ENCODE results near the gene TRDN. TPM values are rescaled to one million over a fixed set of nuclear protein-coding genes. Genes with fewer than 3 reads are reported as not detected.
"Not testable (repeated sequence)": the region's sequence is repeated elsewhere in the genome, so short reads cannot be mapped to it uniquely, and the experiment has no call there.

The TRDN gene
- total RNA-seq, 3 donors from 2014 or later (not counting 1 experiment from before 2014, with no cell fraction given), result not detected

DNA sequence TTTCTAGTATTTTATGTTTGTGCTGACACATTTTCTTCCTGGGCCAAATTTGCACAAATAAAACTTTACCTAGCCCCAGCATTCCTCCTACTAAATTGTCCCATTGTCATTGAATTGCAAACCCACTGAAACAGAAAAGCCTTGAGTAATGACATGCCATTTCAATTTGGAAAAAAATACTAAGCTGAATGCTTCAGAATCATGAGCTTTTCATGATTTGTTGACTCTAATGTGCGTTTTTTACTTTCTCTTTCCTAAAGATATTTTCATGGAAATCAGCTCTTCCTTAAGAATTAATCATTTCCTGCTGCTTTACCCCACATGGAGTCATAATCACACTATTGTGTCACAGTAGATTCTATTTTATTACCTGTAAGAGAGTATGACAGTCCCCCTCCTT is 47.4 kb downstream of the TRDN start:
- 50% methylated on average over 1 of the region's 1 CpG for WGBS (ENCODE audit: insufficient coverage)
- ATAC-seq (no peak), DNase-seq (no peak)
- Mint-ChIP-seq H3K9me3 (peaks cover 11 to 19% of the 10 kb centered on the region in 2 donors), H3K27ac (no peak overlapping the region), H3K27me3 (ENCODE audit: low read depth in 2 of 2) (no peaks in the 10 kb centered on the region), H3K4me3 (no peak overlapping the region), H3K4me1 (no peaks in the 10 kb centered on the region), H3K36me3 (no peaks in the 10 kb centered on the region)
- Histone ChIP-seq H3K27ac (ENCODE audit: low read length) (no peak overlapping the region), H3K4me1 (ENCODE audit: control insufficient read depth, insufficient read depth, low read length) (no peaks in the 10 kb centered on the region), H3K27me3 (ENCODE audit: control insufficient read depth, insufficient read depth, low read length) (no peaks in the 10 kb centered on the region), H3K9me3 (ENCODE audit: control insufficient read depth, insufficient read depth, low read length) (no peaks in the 10 kb centered on the region), H3K4me3 (ENCODE audit: low read length) (no peak overlapping the region), H3K36me3 (ENCODE audit: control insufficient read depth, insufficient read depth, low read length) (no peaks in the 10 kb centered on the region)
- no peak for TF ChIP-seq CTCF (IDR thresholded peaks at IDR 0.05)
- intact Hi-C loops (cut with micrococcal nuclease), result no loop called here

- Mint-ChIP-seq H3K27me3 (ENCODE audit: low read depth in 2 of 2) (no peaks in the 10 kb centered on the region), H3K36me3 (no peaks in the 10 kb centered on the region), H3K27ac (no peak overlapping the region), H3K4me3 (no peak overlapping the region), H3K9me3 (peaks cover 15 to 26% of the 10 kb centered on the region in 2 donors), H3K4me1 (no peaks in the 10 kb centered on the region)
- intact Hi-C loops (cut with micrococcal nuclease), result no loop called here
- DNase-seq (no peak), ATAC-seq (no peak)
- no peak for TF ChIP-seq CTCF (IDR thresholded peaks at IDR 0.05)
- no peak overlapping the region for H3K4me3 ChIP-seq (ENCODE audit: low read length)
- H3K9me3 ChIP-seq (ENCODE audit: control insufficient read depth, insufficient read depth, low read length), result no peaks in the 10 kb centered on the region
- no peaks in the 10 kb centered on the region for H3K36me3 ChIP-seq (ENCODE audit: control insufficient read depth, insufficient read depth, low read length)
- H3K27ac ChIP-seq (ENCODE audit: low read length), result no peak overlapping the region
- WGBS (ENCODE audit: insufficient coverage), result 67% methylated on average over 1 of the region's 1 CpG
- no peaks in the 10 kb centered on the region for H3K4me1 ChIP-seq (ENCODE audit: control insufficient read depth, insufficient read depth, low read length)
- H3K27me3 ChIP-seq (ENCODE audit: control insufficient read depth, insufficient read depth, low read length), result no peaks in the 10 kb centered on the region
Measured at GRCh38 chr6:123588546-123588895, 48.2 kb downstream of the TRDN start.

DNA sequence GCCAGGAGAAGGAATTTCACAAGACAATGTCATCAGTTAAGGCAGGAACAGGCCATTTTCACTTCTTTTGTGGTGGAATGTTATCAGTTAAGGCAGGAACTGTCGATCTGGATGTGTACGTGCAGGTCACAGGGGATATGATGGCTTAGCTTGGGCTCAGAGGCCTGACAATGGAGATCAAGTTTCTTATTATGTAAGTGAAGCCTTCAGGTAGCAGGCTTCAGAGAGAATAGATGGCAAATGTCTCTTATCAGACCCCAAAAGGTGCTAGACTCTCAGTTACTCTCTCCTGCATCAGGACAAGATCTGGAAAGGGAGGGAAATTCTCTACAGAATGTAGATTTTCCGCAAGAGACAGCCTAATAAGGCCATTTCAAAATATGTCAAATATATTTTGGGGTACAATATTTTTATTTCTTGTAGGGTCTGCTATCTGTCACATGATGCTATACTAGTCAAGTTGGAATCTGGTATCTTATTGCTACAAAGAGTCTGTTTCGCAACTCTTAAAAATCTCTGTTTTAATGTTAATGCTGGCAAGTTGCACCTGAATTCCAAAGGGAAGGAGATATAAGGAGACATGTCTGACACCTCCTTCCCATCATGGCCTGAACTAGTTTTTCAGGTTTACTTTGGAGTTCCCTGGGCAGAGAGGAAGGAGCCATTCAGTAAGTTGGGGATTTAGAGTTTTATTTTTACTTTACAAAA is 48.8 kb downstream of the TRDN start:
- ATAC-seq (no peak), DNase-seq (no peak)
- no peaks in the 10 kb centered on the region for H3K9me3 ChIP-seq (ENCODE audit: control insufficient read depth, insufficient read depth, low read length)
- H3K4me3 Mint-ChIP-seq, result no peak overlapping the region
- intact Hi-C loops (cut with micrococcal nuclease), result no loop called here
- no peaks in the 10 kb centered on the region for H3K36me3 ChIP-seq (ENCODE audit: control insufficient read depth, insufficient read depth, low read length)
- H3K4me3 ChIP-seq (ENCODE audit: low read length), result no peak overlapping the region
- WGBS (ENCODE audit: insufficient coverage), result 88% methylated on average over 4 of the region's 4 CpGs
- no peaks in the 10 kb centered on the region for H3K27me3 Mint-ChIP-seq (ENCODE audit: low read depth in 2 of 2)
- H3K27ac Mint-ChIP-seq, result no peak overlapping the region
- peaks cover 15 to 28% of the 10 kb centered on the region in 2 donors for H3K9me3 Mint-ChIP-seq
- H3K27me3 ChIP-seq (ENCODE audit: control insufficient read depth, insufficient read depth, low read length), result no peaks in the 10 kb centered on the region
- no peaks in the 10 kb centered on the region for H3K4me1 ChIP-seq (ENCODE audit: control insufficient read depth, insufficient read depth, low read length)
- no peaks in the 10 kb centered on the region for H3K4me1 Mint-ChIP-seq
- H3K36me3 Mint-ChIP-seq, result no peaks in the 10 kb centered on the region
- no peak overlapping the region for H3K27ac ChIP-seq (ENCODE audit: low read length)
- no peak for TF ChIP-seq CTCF (IDR thresholded peaks at IDR 0.05)

GRCh38 chr6:123587407-123587806 is 49.3 kb downstream of the TRDN start:
- DNase-seq; H3K4me3 ChIP-seq (ENCODE audit: low read length); H3K27ac ChIP-seq (ENCODE audit: low read length); H3K36me3 ChIP-seq (ENCODE audit: control insufficient read depth, insufficient read depth, low read length); H3K27ac Mint-ChIP-seq; H3K4me3 Mint-ChIP-seq; H3K9me3 ChIP-seq (ENCODE audit: control insufficient read depth, insufficient read depth, low read length); H3K27me3 ChIP-seq (ENCODE audit: control insufficient read depth, insufficient read depth, low read length); H3K27me3 Mint-ChIP-seq (ENCODE audit: low read depth in 2 of 2); intact Hi-C loops (cut with micrococcal nuclease); H3K4me1 ChIP-seq (ENCODE audit: control insufficient read depth, insufficient read depth, low read length); H3K36me3 Mint-ChIP-seq; ATAC-seq; H3K4me1 Mint-ChIP-seq: not testable (repeated sequence)
- 90% methylated on average over 8 of the region's 8 CpGs for WGBS (ENCODE audit: insufficient coverage)
- peaks cover 13 to 28% of the 10 kb centered on the region in 2 donors for H3K9me3 Mint-ChIP-seq

Data from natural killer cell (primary cell).